SIG-M5 (cell line): ENCODE measurements around the gene GINS2.

ENCODE experiments used
- DNase-seq: peaks from one replicate; lab custom pipeline; 2025; lab: John Stamatoyannopoulos, UW

Gene GINS2

GRCh38 chr16:85639529-85640253 lies 49.1 kb downstream of the GINS2 start:
- DNase-seq, result no peak

GRCh38 chr16:85638695-85639409 lies 49.9 kb downstream of the GINS2 start:
- DNase-seq, result no peak

GRCh38 chr16:85637808-85638647 lies 50.7 kb downstream of the GINS2 start:
- DNase-seq, result no peak

DNA sequence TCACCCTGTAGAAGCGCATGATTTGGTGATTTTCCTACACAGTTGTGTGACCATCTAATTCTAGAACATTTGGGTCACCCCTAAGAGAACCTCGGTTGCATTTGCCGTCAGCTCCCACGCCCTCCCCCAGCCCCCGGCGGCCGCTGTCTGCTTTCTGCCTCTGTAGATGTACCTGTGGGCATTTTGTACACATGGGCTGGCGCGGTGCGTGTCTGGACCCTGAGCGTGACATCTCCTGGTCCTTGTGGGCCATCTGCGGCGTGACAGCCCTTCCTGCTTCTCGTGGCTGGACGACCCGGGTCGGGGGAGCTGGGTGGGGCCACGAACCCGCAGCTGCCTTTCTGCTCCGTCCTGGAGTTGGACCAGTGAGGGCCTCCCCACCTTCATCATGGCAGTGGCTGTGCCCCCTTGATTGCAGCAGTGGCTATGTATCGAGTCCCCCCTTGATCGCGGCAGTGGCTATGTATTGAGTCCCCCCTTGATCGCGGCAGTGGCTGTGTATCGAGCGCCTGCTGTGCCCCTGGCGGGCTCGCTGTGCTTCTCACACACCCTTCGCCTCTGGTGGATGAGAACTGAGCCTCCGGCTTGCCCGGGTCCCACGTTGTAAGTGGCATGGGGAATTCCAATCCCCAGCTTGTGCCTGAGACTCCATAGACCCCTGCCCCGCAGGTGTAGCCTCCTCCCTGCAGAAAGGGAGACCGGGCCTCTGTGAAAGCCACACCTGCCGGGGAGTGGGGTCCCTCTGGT lies 51.5 kb downstream of the GINS2 start:
- DNase-seq, result no peak

GRCh38 chr16:85636234-85636812 lies 52.4 kb downstream of the GINS2 start:
- no peak for DNase-seq

DNA sequence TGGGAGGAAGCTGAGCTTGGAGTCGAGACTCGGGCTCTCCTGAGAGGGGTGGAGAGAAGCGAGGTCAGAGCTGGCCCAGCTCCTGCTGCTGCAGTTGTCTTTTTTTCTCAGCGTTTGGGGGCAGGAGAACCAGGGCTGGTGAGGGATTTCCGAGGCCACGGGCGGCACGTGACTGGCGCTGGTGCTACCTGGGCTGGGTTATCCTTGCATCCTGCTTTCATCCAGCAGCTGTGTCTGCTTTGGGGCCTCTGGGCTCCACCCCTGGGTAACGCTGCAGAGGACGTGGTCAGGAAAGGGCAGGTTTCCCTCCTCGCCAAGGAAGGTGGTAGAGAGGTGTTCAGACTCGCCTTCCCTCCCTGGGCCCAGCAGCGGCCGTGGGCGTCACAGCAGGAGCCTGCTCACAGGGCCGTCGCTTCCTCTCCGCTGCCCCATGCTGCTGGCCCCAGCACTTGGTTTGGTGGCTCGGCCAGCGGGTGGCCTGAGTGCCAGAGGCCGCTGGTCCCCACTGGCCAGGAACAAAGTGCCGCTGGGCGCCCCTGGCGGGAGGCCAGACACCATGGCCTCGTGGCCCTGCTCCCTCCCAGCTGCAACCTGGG lies 53.1 kb downstream of the GINS2 start:
- DNase-seq, result no peak

DNA sequence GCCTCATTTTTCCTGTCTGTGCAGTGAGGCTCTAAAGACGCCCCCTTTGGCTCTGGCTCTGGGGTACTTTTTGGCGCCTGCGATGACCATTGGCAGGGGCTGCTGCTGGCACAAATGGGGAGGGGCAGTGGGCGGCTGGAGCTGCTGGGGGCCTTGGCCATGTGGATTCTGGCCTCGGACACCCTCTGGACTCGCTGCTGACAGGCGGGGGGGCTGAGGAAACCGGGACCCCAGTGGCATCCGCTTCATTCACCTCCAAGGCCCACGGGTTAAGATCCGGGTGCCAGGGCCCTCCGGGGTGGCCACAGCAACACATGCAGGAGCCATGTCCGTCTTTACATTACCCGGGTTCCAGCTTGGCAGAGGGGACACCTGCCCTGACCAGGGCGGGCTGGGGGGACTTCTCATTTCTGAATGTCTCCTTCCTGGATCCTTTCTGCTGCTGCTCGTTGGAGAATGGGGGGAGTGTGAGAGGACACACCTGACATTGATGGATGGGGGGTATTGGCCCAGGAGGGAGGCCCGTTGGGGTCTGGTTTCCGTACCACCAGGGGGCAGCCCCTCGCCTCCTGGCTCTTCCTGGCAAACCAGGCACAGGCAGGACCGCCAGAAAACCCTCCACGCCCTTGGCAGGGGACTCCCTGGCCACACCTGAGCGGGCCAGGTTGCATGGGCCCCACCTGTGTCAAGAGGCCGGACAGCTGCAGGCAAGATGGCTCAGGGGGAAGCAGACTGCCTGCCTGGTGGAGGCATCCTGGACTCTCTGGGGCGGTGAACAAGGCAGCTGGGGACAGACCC lies 53.8 kb downstream of the GINS2 start:
- DNase-seq, result no peak

- no peak for DNase-seq
These were observed 54.9 kb downstream of the GINS2 start for GRCh38 chr16:85633888-85634287.

DNA sequence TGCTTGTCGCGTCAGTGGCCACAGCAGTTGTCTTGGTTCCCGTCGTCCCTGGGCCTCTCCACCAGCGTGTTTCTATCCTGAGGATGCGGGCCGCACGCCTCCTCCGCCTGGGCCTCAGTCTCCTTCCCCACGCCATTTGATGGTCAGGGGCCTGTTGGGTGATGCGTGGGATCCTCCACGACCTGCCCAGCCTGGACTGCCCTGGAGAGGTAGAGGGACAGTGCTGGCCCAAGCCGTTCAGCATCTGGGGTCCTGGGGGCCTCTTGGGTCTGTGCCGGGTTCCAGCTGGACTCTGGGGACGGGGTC lies 55.4 kb downstream of the GINS2 start:
- DNase-seq, result no peak

DNA sequence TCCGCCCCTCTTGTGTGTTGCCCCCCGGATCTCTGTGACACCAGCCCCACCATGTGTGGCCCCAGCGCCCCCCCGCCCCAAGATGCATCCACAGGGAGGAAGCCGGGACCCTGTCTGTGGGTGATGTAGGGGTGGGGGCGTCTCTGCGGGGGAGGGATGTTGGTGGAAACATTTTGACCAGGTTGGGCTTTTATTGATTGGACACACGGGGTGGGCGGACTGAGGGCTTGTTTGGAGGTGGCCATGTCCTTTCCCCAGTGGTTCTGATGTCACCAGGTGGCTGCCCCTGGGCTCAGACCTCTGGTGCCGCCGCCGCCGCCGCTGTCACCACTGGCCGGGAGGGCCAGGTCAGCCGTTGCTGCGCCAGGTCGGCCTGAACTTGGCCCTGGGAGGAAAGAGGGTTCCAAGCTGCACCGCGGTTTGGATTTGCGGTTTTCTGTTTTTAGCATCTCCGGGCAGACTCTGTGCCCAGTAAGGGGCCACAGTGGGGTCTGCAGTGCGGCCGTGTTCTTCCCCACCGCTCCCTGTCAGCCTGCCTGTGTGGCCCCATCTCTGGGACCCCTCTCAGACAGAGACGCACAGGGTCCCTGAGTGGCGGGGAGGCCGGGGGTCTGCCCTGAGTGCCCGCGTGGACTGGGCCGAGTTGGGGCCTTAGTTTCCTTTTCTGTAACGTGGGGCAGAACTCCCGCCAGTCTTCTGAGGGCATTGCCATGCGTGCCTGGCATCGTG lies 55.9 kb downstream of the GINS2 start:
- DNase-seq, result no peak

- no peak for DNase-seq
These were observed 56.9 kb downstream of the GINS2 start for GRCh38 chr16:85631802-85632393.

- DNase-seq, result no peak
These were observed 57.5 kb downstream of the GINS2 start for GRCh38 chr16:85631230-85631629.

DNA sequence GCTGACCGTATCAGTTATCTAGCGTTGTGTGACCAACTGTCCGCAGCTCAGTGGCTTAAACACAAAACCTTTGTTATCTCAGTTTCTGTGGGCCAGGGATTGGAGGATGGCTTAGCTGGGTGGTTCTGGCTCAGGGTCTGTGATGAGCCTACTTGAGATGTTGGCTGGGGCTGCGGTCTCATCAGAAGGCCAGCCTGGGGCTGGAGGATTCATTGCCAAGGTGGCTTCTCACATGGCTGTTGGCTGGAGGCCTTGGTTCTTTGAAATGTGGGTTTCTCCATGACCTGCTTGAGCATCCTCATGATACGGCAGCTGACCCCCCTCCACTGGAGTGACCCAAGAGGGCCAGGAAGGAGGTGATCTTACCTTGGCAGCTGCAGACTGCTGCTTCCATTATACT lies 58.9 kb downstream of the GINS2 start:
- DNase-seq, result no peak

DNA sequence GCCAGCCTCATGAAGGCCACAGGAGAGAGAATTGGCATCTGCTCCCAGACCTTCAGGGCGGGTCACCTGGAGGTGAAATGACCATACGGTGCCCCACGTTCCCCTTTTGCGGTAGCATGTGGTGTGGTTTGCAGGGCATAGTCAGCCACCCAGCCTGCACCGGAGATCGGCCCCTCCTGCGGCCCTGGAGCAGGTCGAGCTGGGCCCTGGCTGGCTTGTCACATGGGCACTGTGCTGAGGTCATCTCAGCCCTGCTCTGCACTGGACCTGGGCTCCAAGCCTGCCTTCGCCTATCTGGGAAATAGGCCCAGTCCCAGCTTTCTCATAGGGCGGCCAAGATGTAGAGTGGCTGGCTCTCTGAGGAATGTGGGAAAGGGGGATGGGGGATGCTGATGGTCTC lies 59.4 kb downstream of the GINS2 start:
- DNase-seq, result no peak

- DNase-seq, result no peak
These were observed 60.1 kb downstream of the GINS2 start for GRCh38 chr16:85628645-85629044.

DNA sequence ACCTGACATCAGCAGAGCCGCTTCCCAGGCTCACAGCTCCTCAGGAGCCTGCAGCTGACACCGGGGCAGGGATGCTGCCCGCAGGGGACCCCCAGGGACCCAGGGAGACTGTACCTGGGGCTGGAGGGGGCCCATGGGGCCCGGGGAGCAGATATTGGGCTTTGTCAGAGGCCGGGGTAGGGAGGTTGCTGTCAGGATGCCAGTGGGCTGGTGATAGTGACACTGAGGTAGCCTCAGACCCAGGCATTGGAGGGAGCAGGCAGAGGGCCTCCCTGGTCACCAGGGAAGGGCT lies 60.5 kb downstream of the GINS2 start:
- no peak for DNase-seq

DNA sequence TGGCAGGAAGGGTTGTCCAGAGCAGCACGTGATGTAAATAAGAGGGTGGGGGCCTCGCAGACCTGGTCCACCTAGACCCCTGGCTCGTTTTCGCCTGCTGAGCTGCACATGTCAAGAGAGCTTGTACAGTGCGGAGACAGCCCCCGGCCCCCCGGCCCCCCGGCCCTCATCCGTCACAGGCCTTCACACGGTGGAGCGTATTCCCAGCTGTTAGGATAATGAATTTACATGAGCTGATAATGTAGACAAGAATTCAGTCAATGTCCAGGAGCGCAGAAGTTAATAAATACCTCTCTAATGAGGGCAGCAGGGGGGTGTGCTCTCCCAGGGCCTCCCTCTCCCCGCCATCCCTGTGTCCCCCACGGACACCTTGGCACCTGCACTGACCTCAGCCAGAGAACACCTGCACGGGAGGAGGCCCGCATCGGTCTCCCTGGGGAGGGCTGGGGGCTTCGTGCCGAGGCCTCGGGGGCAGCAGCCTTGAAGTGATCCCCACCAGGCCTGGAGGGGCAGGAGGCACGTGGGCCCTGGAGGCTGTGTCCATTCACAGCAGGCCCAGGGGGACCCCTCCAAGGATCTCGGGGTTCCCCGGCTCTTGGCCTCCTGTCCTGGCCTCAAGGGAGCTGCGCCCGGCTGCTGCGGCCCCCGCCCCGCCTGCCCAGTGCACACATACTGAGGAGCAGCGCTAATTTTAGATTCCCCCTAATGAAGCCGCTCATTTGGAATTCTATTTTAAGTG lies 61.1 kb downstream of the GINS2 start:
- no peak for DNase-seq

- no peak for DNase-seq
These were observed 61.7 kb downstream of the GINS2 start for GRCh38 chr16:85627089-85627488.
